Peyer's patch (tissue), 4 donors: ENCODE data around the gene CDK12.
A peak's percentile ranks its signal among the peaks of the same experiment; 100 is the strongest.

Source experiments
- POLR2A ChIP-seq, 2 donors: fragments of 450-650 bp; IDR thresholded peaks; one replicate each; pipeline ENCODE4 v1.5.1; 2017; ENCODE audit warnings: antibody characterized with exemption in 2 of 2, mild to moderate bottlenecking in 2 of 2, moderate library complexity in 2 of 2
- TF ChIP-seq, protein P1 (sequence below), 6 experiments: fragments of 450-650 bp in 4 of 6; fragments of 200-600 bp in 2 of 6; sonication (generic) in 1 of 6; IDR thresholded peaks; one replicate each; pipeline ENCODE4 v1.5.1; 2017 to 2019; ENCODE audit warnings: antibody characterized with exemption in 6 of 6, mild to moderate bottlenecking in 3 of 6, moderate library complexity in 1 of 6

DNA sequence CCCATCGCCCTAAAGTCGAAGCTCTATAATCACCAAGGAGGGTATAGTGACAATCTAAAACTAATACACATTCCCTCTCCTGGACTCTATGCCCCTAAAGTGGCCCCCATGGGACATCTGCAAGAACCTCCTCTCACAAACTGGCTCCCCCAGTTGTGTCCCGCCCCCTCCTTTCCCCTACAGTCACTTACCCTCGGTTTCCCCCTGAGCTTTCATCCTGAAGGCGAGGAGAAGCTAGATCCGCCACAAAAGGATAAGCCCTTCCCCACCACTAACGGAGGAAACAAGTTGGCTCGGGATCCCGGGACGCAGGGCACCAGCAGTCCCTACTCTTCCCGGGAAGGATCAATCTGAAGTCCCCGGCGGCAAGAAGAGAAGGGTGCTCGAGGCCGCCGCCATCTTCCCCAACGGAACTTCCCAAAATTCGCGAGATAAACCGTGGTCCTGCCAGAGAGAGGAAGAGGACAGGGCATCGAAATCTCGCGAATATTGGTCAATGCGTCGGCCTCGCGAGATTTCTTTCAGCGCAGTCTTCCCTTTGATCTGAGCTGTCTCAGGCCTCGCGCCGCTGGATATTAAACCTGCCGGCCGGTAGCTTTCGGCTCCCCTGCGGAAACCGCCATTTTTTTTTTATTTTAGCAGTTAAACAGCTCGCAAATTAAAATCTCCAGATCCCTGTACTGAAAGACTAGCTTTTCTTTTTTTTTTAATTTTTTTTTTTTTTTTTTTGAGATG, 10.3 kb upstream of the CDK12 start, which contains the start of gene MED1:
- TF ChIP-seq, protein P1, sequence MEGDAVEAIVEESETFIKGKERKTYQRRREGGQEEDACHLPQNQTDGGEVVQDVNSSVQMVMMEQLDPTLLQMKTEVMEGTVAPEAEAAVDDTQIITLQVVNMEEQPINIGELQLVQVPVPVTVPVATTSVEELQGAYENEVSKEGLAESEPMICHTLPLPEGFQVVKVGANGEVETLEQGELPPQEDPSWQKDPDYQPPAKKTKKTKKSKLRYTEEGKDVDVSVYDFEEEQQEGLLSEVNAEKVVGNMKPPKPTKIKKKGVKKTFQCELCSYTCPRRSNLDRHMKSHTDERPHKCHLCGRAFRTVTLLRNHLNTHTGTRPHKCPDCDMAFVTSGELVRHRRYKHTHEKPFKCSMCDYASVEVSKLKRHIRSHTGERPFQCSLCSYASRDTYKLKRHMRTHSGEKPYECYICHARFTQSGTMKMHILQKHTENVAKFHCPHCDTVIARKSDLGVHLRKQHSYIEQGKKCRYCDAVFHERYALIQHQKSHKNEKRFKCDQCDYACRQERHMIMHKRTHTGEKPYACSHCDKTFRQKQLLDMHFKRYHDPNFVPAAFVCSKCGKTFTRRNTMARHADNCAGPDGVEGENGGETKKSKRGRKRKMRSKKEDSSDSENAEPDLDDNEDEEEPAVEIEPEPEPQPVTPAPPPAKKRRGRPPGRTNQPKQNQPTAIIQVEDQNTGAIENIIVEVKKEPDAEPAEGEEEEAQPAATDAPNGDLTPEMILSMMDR (IDR thresholded peaks at IDR 0.05): no peak
- peak; percentile 9 to 43 for TF ChIP-seq POLR2A (IDR thresholded peaks at IDR 0.05)
